IPS DF 6.9 (cell line): ENCODE data around the gene HSP90AA1.

Experiments
- DNase-seq: peaks from one replicate; pipeline ENCODE4 v3.0.0-alpha.2; 2013; ENCODE audit warnings: low read depth, low spot score
- H3K27ac ChIP-seq: one replicate; pipeline ENCODE4 v1.5.1; 2013; ENCODE audit warnings: low read length, control low read depth
- H3K27me3 ChIP-seq: 2 replicates; pipeline ENCODE4 v1.6.1; 2013; ENCODE audit warnings: mild to moderate bottlenecking, low read length; ENCODE audit not compliant: control insufficient read depth, insufficient read depth
- H3K36me3 ChIP-seq: 2 replicates; pipeline ENCODE4 v1.6.1; 2013; ENCODE audit warnings: low read length; ENCODE audit not compliant: control insufficient read depth, insufficient read depth
- H3K4me1 ChIP-seq: 2 replicates; pipeline ENCODE4 v1.6.1; 2013; ENCODE audit warnings: low read length; ENCODE audit not compliant: control insufficient read depth, insufficient read depth
- H3K4me3 ChIP-seq: 2 replicates; pipeline ENCODE4 v1.5.1; 2013; ENCODE audit warnings: mild to moderate bottlenecking, low read length
- H3K9me3 ChIP-seq: 2 replicates; pipeline ENCODE4 v1.6.1; 2013; ENCODE audit warnings: low read length, inconsistent platforms; ENCODE audit not compliant: control insufficient read depth, insufficient read depth
- WGBS: extraction: QIAGEN DNeasy Blood & Tissue Kit; methylation state at CpG from one replicate; pipeline ENCODE4 v1.1.7; 2013; ENCODE audit warnings: mixed read lengths, missing lambda C conversion rate; ENCODE audit not compliant: insufficient read length, insufficient coverage; 5-methylcytosine and 5-hydroxymethylcytosine counted together

The HSP90AA1 gene

DNA sequence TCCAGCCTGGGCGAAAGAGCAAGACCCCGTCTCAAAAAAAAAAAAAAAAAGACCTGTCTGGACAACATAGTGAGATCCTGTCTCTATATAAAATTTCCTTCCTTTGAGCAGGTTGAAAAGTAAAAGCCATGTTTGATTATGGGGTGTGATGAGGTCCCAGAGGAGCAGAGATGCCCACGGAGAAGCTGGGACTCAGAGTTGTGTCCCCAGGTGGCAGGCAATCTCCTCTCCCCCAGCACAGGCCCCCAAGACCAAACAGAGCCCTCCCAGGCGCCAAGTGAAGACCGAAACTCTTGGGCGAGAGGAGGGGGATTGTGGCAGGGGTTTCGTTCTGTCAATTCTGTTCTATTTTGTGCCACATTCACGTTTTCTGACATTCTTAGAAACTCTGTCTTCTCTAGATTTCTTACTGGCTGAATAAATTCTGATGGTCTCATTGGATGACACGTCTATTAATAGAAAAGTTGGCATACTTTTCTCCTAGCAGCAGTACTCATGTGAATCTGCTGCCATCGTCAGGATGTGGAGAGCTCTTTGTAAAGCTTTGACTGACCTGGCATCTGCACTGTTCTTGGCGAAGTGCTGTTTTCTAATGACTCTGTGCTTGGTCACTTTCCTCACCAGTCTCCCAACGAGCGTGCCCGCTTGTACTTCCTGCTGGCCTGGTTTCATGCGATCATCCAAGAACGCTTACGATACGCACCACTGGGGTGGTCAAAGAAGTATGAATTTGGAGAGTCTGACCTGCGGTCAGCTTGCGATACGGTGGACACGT is 43.4 kb downstream of the HSP90AA1 start:
- no peaks in the 10 kb centered on the region; the same call in 1 of the 2 replicates for H3K4me1 ChIP-seq
- H3K27me3 ChIP-seq: no peaks in the 10 kb centered on the region
- no peaks in the 10 kb centered on the region for H3K9me3 ChIP-seq
- no peak for DNase-seq
- WGBS: no CpG with 5 or more reads among the region's 22 CpGs
- no peak overlapping the region for H3K27ac ChIP-seq
- H3K4me3 ChIP-seq: no peak overlapping the region
- peaks cover 57% of the 10 kb centered on the region for H3K36me3 ChIP-seq

DNA sequence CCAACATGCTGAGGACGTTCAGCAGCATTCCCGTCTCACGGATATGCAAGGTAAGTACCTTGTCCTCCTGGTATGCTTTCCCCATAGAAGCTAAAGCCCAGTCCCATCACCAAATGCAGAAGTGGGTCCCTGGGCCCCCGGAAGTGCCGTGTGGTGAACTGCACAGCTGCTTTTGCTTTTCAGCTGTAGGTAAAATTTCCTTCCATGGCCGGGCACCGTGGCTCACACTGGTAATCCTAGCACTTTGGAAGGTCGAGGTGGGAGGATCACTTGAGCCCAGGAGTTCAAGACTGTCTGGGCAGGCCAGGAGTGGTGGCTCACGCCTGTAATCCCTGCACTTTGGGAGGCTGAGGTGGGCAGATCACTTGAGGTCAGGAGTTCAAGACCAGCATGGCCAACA is 44.1 kb downstream of the HSP90AA1 start:
- peaks cover 54% of the 10 kb centered on the region for H3K36me3 ChIP-seq

DNA sequence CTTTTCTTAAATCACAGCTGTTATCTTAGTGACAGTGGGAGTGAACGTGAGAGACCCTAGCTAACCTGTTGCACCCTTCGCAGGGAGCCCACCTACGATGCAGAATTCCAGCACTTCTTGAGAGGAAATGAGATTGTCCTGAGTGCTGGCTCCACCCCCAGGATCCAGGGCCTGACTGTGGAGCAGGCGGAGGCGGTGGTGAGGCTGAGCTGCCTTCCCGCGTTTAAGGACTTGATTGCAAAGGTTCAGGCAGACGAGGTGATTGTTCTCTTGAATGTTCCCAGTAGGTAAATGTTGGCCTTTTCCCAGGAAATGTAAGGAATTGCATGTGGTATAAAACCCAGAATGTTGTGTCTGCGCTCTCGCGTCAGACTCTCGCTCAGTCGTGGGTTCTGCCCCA is 46.7 kb downstream of the HSP90AA1 start:
- Histone ChIP-seq H3K27ac (no peak overlapping the region), H3K9me3 (no peaks in the 10 kb centered on the region), H3K36me3 (peaks cover 65% of the 10 kb centered on the region), H3K4me3 (no peak overlapping the region), H3K27me3 (no peaks in the 10 kb centered on the region), H3K4me1 (no peaks in the 10 kb centered on the region)
- WGBS: no CpG with 5 or more reads among the region's 13 CpGs
- no peak for DNase-seq

More for the DNA sequence above, 44.1 kb downstream of the HSP90AA1 start:
- Histone ChIP-seq H3K27ac (no peak overlapping the region), H3K27me3 (no peaks in the 10 kb centered on the region), H3K9me3 (no peaks in the 10 kb centered on the region), H3K4me1 (no peaks in the 10 kb centered on the region; the same call in 1 of the 2 replicates), H3K4me3 (no peak overlapping the region)
- DNase-seq: no peak
- no CpG with 5 or more reads among the region's 9 CpGs for WGBS

DNA sequence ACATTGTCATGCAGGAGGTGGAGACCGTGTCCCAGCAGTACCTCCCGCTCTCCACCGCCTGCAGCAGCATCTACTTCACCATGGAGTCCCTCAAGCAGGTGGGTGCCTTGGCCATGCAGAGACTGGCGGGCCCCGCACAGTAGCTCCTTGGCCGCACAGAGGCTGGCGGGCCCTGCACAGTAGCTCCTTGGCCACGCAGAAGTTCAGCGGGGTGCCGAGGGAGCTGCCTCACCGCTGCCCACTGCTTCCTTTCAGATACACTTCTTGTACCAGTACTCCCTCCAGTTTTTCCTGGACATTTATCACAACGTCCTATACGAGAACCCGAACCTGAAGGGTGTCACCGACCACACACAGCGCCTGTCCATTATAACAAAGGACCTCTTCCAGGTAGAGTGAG is 47.7 kb downstream of the HSP90AA1 start:
- no CpG with 5 or more reads among the region's 16 CpGs for WGBS
- peaks cover 63% of the 10 kb centered on the region for H3K36me3 ChIP-seq
- H3K27ac ChIP-seq: no peak overlapping the region

DNA sequence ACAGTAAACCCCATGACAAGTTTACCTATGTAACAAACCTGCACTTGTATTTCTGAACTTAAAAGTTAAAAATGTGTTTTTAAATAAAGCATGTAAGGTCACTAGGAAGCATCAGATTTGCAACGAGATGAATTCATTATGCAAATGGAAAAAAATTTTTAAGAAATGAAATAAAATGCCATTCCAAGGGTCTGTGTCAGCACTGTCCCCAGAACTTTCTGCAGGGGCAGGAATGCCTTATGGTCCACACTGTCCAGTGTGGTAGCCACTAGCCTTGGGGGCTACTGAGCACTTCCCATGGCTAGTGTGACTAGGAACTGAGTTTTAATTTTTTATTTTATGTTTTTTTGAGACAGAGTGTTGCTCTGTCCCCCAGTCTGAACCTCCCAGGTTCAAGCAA is 49.2 kb downstream of the HSP90AA1 start:
- WGBS: no CpG with 5 or more reads among the region's 1 CpG
- no peak for DNase-seq
- Histone ChIP-seq H3K27me3 (no peaks in the 10 kb centered on the region), H3K4me3 (no peak overlapping the region), H3K36me3 (peaks cover 68% of the 10 kb centered on the region), H3K27ac (no peak overlapping the region), H3K4me1 (no peaks in the 10 kb centered on the region), H3K9me3 (no peaks in the 10 kb centered on the region)

More for the DNA sequence above, 47.7 kb downstream of the HSP90AA1 start:
- H3K4me1 ChIP-seq: no peaks in the 10 kb centered on the region
- no peaks in the 10 kb centered on the region for H3K27me3 ChIP-seq
- H3K4me3 ChIP-seq: no peak overlapping the region
- no peaks in the 10 kb centered on the region for H3K9me3 ChIP-seq
- DNase-seq: no peak

DNA sequence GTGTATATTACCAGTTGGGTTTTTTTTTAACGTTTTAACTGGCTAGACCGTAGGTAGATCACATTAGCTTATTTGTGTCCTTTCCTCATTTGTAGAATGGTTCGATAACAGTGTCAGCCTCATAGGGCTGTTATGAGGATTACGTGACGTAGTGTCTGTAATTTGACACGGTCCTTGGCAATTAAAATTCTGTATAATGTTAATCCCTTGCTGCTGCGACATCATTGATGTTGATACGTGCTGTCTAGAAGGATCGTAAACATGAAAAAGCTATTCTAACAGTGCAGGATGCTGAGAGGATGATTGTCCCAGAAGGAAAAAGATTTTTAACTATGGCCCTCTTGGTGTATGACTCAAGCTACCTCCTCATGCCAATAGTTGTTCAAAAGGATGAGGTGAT is 50.9 kb downstream of the HSP90AA1 start:
- no CpG with 5 or more reads among the region's 9 CpGs for WGBS
- Histone ChIP-seq H3K27me3 (no peaks in the 10 kb centered on the region), H3K36me3 (peaks cover 57% of the 10 kb centered on the region), H3K27ac (no peak overlapping the region), H3K4me3 (no peak overlapping the region), H3K9me3 (no peaks in the 10 kb centered on the region), H3K4me1 (no peaks in the 10 kb centered on the region)
- no peak for DNase-seq

DNA sequence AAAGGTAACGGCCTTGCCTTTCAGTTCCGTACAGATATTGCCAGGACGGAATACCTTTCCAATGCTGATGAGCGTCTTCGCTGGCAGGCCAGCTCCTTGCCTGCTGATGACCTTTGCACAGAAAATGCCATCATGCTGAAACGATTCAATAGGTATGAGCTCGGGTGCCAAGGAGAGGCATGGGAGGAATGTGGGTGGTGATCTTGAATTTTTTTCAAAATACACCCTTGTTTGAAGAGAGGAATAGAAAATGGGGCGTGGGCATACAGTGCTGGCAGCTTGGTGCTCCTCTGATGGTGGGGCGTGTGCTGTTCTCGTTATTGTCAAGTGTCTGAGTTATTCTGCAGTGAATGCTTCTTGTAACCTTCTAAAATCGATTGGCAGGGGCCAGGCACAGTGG is 52.5 kb downstream of the HSP90AA1 start:
- H3K4me1 ChIP-seq: no peaks in the 10 kb centered on the region
- H3K36me3 ChIP-seq: peaks cover 55% of the 10 kb centered on the region
- no peak for DNase-seq
- WGBS: no CpG with 5 or more reads among the region's 11 CpGs
- H3K4me3 ChIP-seq: no peak overlapping the region
- H3K27me3 ChIP-seq: no peaks in the 10 kb centered on the region
- H3K27ac ChIP-seq: no peak overlapping the region
- no peaks in the 10 kb centered on the region for H3K9me3 ChIP-seq

DNA sequence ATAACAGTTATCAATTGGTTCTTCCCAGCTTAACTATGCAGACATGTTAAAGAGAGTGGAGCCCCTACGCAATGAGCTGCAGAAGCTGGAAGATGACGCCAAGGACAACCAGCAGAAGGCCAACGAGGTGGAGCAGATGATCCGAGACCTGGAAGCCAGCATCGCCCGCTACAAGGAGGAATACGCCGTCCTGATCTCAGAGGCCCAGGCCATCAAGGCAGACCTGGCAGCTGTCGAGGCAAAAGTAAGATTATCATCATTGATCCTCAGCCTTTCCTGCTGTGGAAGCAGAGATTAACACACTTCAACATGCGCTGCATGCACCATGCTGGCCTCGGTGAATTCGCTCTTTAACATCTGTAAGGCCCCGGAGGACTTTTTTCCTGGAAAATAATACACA is 53.6 kb downstream of the HSP90AA1 start:
- H3K4me3 ChIP-seq: no peak overlapping the region
- H3K27me3 ChIP-seq: no peaks in the 10 kb centered on the region

More for the DNA sequence above, 53.6 kb downstream of the HSP90AA1 start:
- DNase-seq: no peak
- Histone ChIP-seq H3K9me3 (no peaks in the 10 kb centered on the region), H3K36me3 (peaks cover 54% of the 10 kb centered on the region), H3K4me1 (no peaks in the 10 kb centered on the region), H3K27ac (no peak overlapping the region)
- no CpG with 5 or more reads among the region's 13 CpGs for WGBS
